ENCODE data around the gene FAIM.

FAIM gene

GRCh38 chr3:138681463-138682220 lies 73.1 kb downstream of the FAIM start:
- Histone ChIP-seq H3K27me3 (replicated peaks; ENCODE audit: control insufficient read depth, insufficient read depth, low read length) (no peaks in the 10 kb centered on the region), H3K9me3 (ENCODE audit: control insufficient read depth, low read length) (peaks cover 2% of the 10 kb centered on the region), H3K9ac (ENCODE audit: low read length) (no peak overlapping the region), H3K36me3 (ENCODE audit: control insufficient read depth, insufficient read depth, low read length, severe bottlenecking) (no peaks in the 10 kb centered on the region), H3K4me1 (ENCODE audit: control insufficient read depth, insufficient read depth, low read length) (peaks cover 8% of the 10 kb centered on the region), H3K4me3 (ENCODE audit: low read length) (no peak overlapping the region)
- DNase-seq (ENCODE audit: low read depth), result no peak

DNA sequence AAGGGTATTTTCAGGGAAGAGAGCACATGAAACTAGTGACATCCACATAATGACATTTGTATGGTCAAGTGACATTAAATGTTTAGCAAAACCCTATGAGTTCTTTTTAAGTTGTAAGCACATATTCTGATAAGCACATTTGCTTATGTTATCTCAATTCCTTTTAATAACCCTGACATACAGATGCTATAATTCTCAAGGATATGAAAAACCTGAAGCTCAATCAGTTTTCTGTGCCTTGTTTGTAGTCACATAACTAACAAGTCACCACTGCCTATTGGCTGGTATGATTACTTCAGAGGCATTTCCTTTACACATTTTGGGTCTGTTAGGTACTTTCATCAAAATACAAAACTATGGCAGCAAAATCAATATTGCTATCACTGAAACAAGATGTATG lies 74.1 kb downstream of the FAIM start:
- Histone ChIP-seq H3K4me1 (ENCODE audit: control insufficient read depth, insufficient read depth, low read length) (peaks cover 18% of the 10 kb centered on the region), H3K9me3 (ENCODE audit: control insufficient read depth, low read length) (no peaks in the 10 kb centered on the region), H3K36me3 (ENCODE audit: control insufficient read depth, insufficient read depth, low read length, severe bottlenecking) (no peaks in the 10 kb centered on the region), H3K9ac (ENCODE audit: low read length) (no peak overlapping the region), H3K4me3 (ENCODE audit: low read length) (no peak overlapping the region), H3K27me3 (replicated peaks; ENCODE audit: control insufficient read depth, insufficient read depth, low read length) (no peaks in the 10 kb centered on the region)
- DNase-seq (ENCODE audit: low read depth), result no peak
